Endothelial cell of umbilical vein (primary cell): ENCODE data around the gene MYH7. TPM values are rescaled to one million over a fixed set of nuclear protein-coding genes. Genes with fewer than 3 reads are reported as not detected.

Experiments used
- BruUV-seq: library from RNA; stranded (reverse); fragments of 400-500 nt; replicated peaks from 2 replicates; lab custom pipeline; 2021; lab: Mats Ljungman, UMichigan
- CTCF ChIA-PET: fragments of 300-600, 350-600 bp; sonication (Branson Sonifier 250); formaldehyde crosslinking; loops from one replicate; lab custom pipeline; 2021; ENCODE audit warnings: antibody characterized with exemption, inconsistent platforms; lab: Charles Lee
- POLR2A ChIA-PET: fragments of 300-600, 350-600 bp; sonication (Branson Sonifier 250); formaldehyde crosslinking; loops from one replicate; lab custom pipeline; 2021; ENCODE audit warnings: antibody characterized with exemption, inconsistent platforms; lab: Charles Lee
- DNase-seq: peaks from one replicate; pipeline ENCODE4 v3.0.0-alpha.2; 2011; ENCODE audit warnings: low read depth, low spot score
- FAIRE-seq: peaks from 2 replicates; lab custom pipeline; 2011; peaks lifted over from hg19 to GRCh38; lab: Jason Lieb, UNC
- H2AFZ ChIP-seq: 2 replicates; pipeline ENCODE4 v1.6.0; 2012; ENCODE audit warnings: low read depth, low read length, control low read depth, inconsistent platforms
- H3K27ac ChIP-seq: 2 replicates; pipeline ENCODE4 v1.5.1; 2011; ENCODE audit warnings: low read depth, mild to moderate bottlenecking, control low read depth, low read length, moderate library complexity; ENCODE audit not compliant: insufficient read depth
- H3K27me3 ChIP-seq, 2 experiments: 2 replicates each; pipeline versions ENCODE4 v1.6.0 to v1.6.1; 2011; ENCODE audit warnings: low read length in 2 of 2, mixed read lengths in 1 of 2; ENCODE audit not compliant: control insufficient read depth in 2 of 2, insufficient read depth in 2 of 2
- H3K36me3 ChIP-seq, 2 experiments: 2 replicates in 1 of 2; 3 replicates in 1 of 2; pipeline ENCODE4 v1.5.1; 2011; ENCODE audit warnings: low read length in 2 of 2, mild to moderate bottlenecking in 1 of 2, moderate library complexity in 1 of 2; ENCODE audit not compliant: control insufficient read depth in 2 of 2, insufficient read depth in 2 of 2; ENCODE audit errors: extremely low read depth in 1 of 2
- H3K4me1 ChIP-seq: 3 replicates; pipeline ENCODE4 v1.5.1; 2011; ENCODE audit warnings: mild to moderate bottlenecking, low read length; ENCODE audit not compliant: control insufficient read depth, insufficient read depth; ENCODE audit errors: extremely low read depth
- H3K4me2 ChIP-seq: 2 replicates; pipeline ENCODE4 v1.6.1; 2011; ENCODE audit warnings: low read length, control low read depth, mixed read lengths; ENCODE audit not compliant: insufficient read depth
- H3K4me3 ChIP-seq, 3 experiments: fragments of 200-600 bp in 1 of 3; sonication (generic), shearing (Covaris generic) in 1 of 3; replicated peaks in 1 of 3; 2 replicates each; pipeline ENCODE4 v1.5.1; 2011 to 2016; ENCODE audit warnings: control low read depth in 3 of 3, low read length in 3 of 3, mild to moderate bottlenecking in 2 of 3, inconsistent platforms in 1 of 3, low read depth in 1 of 3, moderate library complexity in 1 of 3; ENCODE audit not compliant: insufficient read depth in 1 of 3
- H3K79me2 ChIP-seq: 2 replicates; pipeline ENCODE4 v1.6.0; 2012; ENCODE audit warnings: low read length, inconsistent platforms; ENCODE audit not compliant: control insufficient read depth, insufficient read depth
- H3K9ac ChIP-seq: replicated peaks from 2 replicates; pipeline ENCODE3; 2011; ENCODE audit warnings: low read length, control low read depth; ENCODE audit not compliant: insufficient read depth; ENCODE audit errors: extremely low read depth
- H3K9me1 ChIP-seq: replicated peaks from 3 replicates; pipeline ENCODE4 v1.6.0; 2011; ENCODE audit warnings: mild to moderate bottlenecking, low read length; ENCODE audit not compliant: control insufficient read depth, insufficient read depth; ENCODE audit errors: extremely low read depth
- H3K9me3 ChIP-seq: replicated peaks from 2 replicates; pipeline ENCODE4 v1.5.1; 2012; ENCODE audit warnings: low read length, inconsistent platforms; ENCODE audit not compliant: control insufficient read depth, insufficient read depth
- H4K20me1 ChIP-seq: replicated peaks from 2 replicates; pipeline ENCODE3; 2011; ENCODE audit warnings: mild to moderate bottlenecking, low read length; ENCODE audit not compliant: control insufficient read depth, insufficient read depth; ENCODE audit errors: extremely low read depth
- EZH2 ChIP-seq: IDR thresholded peaks from 2 replicates; pipeline ENCODE4 v1.6.1; 2012; ENCODE audit warnings: borderline replicate concordance, low read depth, mild to moderate bottlenecking, moderate library complexity, low read length, inconsistent platforms; ENCODE audit not compliant: severe bottlenecking
- FOS ChIP-seq: IDR thresholded peaks from 2 replicates; pipeline ENCODE4 v1.6.1; 2011; ENCODE audit warnings: mild to moderate bottlenecking, low read length, moderate library complexity, borderline replicate concordance; ENCODE audit not compliant: insufficient read depth
- GATA2 ChIP-seq: IDR thresholded peaks from 2 replicates; pipeline ENCODE4 v1.7.0; 2011; ENCODE audit warnings: low read depth, mild to moderate bottlenecking, moderate library complexity, mixed read lengths, low read length; ENCODE audit not compliant: insufficient read length, insufficient read depth
- JUN ChIP-seq: IDR thresholded peaks from 2 replicates; pipeline ENCODE4 v1.6.1; 2011; ENCODE audit warnings: borderline replicate concordance, low read depth; ENCODE audit not compliant: insufficient read length, insufficient read depth
- MYC ChIP-seq: IDR thresholded peaks from one replicate; pipeline ENCODE4 v1.6.1; 2011; ENCODE audit warnings: mild to moderate bottlenecking, low read depth, low read length
- POLR2A ChIP-seq: IDR thresholded peaks from 2 replicates; pipeline ENCODE4 v1.6.1; 2012; ENCODE audit warnings: low read depth, mild to moderate bottlenecking, control low read depth, low read length
- POLR2AphosphoS5 ChIP-seq: IDR thresholded peaks from 2 replicates; pipeline ENCODE4 v1.6.1; 2012; ENCODE audit warnings: low read depth, mild to moderate bottlenecking, control low read depth, low read length, moderate library complexity; ENCODE audit not compliant: insufficient read depth
- dilution Hi-C: fragments of 300-500 bp; cut with MboI; formaldehyde crosslinking; loops from one replicate; pipeline ENCODE4 v1.15.0; 2019; ENCODE audit warnings: low sequenced_read_pairs; ENCODE audit not compliant: extremely low pct_ligation_motif_present
- intact Hi-C: fragments of 100-400 bp; cut with micrococcal nuclease; formaldehyde crosslinking; loops from one replicate; pipeline ENCODE4 v1.10.0; 2022
- polyA plus RNA-seq, 4 experiments: library from polyadenylated mRNA; depleted of rRNA in 3 of 4; stranded (reverse) in 3 of 4; unstranded in 1 of 4; fragments of >200 nt; gene quantifications; 2 replicates each; pipeline versions ENCODE4 v1.2.1 to v1.2.3, GENCODE V29; 2011 to 2012; ENCODE audit warnings: missing spikeins in 1 of 4
- total RNA-seq: library from RNA; stranded (reverse); gene quantifications from 2 replicates; pipeline ENCODE4 v1.2.3, GENCODE V29; 2021
- TF ChIP-seq, protein P1 (sequence below), 2 donors: IDR thresholded peaks; 1 replicate in 1 of 2; 2 replicates in 1 of 2; pipeline ENCODE4 v1.5.1; 2011; ENCODE audit warnings: low read length in 2 of 2, mild to moderate bottlenecking in 2 of 2, moderate library complexity in 2 of 2, control low read depth in 1 of 2, inconsistent platforms in 1 of 2, low read depth in 1 of 2; ENCODE audit not compliant: insufficient read depth in 1 of 2; ENCODE audit errors: extremely low read depth in 1 of 2
- TF ChIP-seq, protein P2 (sequence below): IDR thresholded peaks from 2 replicates; pipeline ENCODE4 v1.6.1; 2011; ENCODE audit not compliant: insufficient read depth, insufficient read length

MYH7 gene
- total and polyA plus RNA-seq, 2 donors (not counting 3 experiments of a cell fraction or from before 2014, with no cell fraction given): not detected

DNA sequence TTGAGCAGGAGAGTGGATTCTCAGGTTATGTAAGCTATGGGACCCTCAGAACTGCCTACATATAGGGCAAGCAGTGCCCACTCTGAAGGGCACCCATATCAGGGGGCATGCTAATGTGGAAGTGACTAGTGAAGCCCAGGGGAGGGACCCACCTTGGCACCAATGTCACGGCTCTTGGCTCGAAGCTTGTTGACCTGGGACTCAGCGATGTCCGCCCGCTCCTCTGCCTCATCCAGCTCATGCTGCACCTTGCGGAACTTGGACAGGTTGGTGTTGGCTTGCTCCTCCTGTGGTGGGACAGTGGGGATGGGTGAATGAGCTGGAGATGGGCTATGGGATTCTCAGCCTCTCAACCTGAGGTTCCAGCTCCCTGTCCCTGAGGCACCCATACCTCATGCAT, 53.2 kb downstream of the MYH7 start:
- Histone ChIP-seq H2AFZ (no peak overlapping the region), H3K4me1 (no peaks in the 10 kb centered on the region), H3K9me1 (no peaks in the 10 kb centered on the region), H3K9ac (no peak overlapping the region), H3K9me3 (no peaks in the 10 kb centered on the region), H3K27ac (no peak overlapping the region), H3K27me3 (no peaks in the 10 kb centered on the region), H3K79me2 (no peaks in the 10 kb centered on the region), H3K36me3 (no peaks in the 10 kb centered on the region), H3K4me3 (no peak overlapping the region), H3K4me2 (no peak overlapping the region), H4K20me1 (no peaks in the 10 kb centered on the region)
- no peak for DNase-seq
- ChIA-PET CTCF (interaction anchor here (1.2 to 4.7 kb wide), 4 partner anchors 15 to 261 kb away, joined by 4 to 48 read pairs (median 20); no protein-coding TSS in a partner anchor), POLR2A (no interaction called here)
- intact Hi-C loops (no loop called here), dilution Hi-C loops (no loop called here)
- no TSS peak for BruUV-seq
- no peak for FAIRE-seq
- no peak for TF ChIP-seq FOS
- TF ChIP-seq POLR2A: no peak
- TF ChIP-seq, protein P1, sequence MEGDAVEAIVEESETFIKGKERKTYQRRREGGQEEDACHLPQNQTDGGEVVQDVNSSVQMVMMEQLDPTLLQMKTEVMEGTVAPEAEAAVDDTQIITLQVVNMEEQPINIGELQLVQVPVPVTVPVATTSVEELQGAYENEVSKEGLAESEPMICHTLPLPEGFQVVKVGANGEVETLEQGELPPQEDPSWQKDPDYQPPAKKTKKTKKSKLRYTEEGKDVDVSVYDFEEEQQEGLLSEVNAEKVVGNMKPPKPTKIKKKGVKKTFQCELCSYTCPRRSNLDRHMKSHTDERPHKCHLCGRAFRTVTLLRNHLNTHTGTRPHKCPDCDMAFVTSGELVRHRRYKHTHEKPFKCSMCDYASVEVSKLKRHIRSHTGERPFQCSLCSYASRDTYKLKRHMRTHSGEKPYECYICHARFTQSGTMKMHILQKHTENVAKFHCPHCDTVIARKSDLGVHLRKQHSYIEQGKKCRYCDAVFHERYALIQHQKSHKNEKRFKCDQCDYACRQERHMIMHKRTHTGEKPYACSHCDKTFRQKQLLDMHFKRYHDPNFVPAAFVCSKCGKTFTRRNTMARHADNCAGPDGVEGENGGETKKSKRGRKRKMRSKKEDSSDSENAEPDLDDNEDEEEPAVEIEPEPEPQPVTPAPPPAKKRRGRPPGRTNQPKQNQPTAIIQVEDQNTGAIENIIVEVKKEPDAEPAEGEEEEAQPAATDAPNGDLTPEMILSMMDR (IDR thresholded peaks at IDR 0.05; ENCODE audit: extremely low read depth in 1 of 2, insufficient read depth in 1 of 2, low read depth in 1 of 2, low read length in 2 of 2): no peak
- no peak for TF ChIP-seq JUN
- TF ChIP-seq, protein P2, sequence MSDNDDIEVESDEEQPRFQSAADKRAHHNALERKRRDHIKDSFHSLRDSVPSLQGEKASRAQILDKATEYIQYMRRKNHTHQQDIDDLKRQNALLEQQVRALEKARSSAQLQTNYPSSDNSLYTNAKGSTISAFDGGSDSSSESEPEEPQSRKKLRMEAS: no peak
- no peak for TF ChIP-seq EZH2
- TF ChIP-seq MYC: no peak
- no peak for TF ChIP-seq GATA2
- TF ChIP-seq POLR2AphosphoS5: no peak
